ENCODE results near the gene C6orf89. TPM values are rescaled to one million over a fixed set of nuclear protein-coding genes. Genes with fewer than 3 reads are reported as not detected.

The C6orf89 gene
- polyA plus RNA-seq, 1 experiment: 59.7 TPM

- Histone ChIP-seq H3K4me3 (ENCODE audit: low read depth, low read length) (no peak overlapping the region), H3K9me3 (ENCODE audit: control insufficient read depth, insufficient read depth, low read length) (no peaks in the 10 kb centered on the region), H3K27ac (ENCODE audit: low read depth, low read length) (no peak overlapping the region), H3K27me3 (ENCODE audit: control insufficient read depth, insufficient read depth, low read length) (no peaks in the 10 kb centered on the region)
- ChIA-PET POLR2A (no interaction called here), CTCF (interaction anchor here (0.5 to 1.0 kb wide), 2 partner anchors 8 to 210 kb away, joined by 3 to 5 read pairs; no protein-coding TSS in a partner anchor)
- no peak for DNase-seq (ENCODE audit: low read depth, low spot score)
- no peak for TF ChIP-seq CTCF (IDR thresholded peaks at IDR 0.05; ENCODE audit: low read depth, low read length)
Measured at GRCh38 chr6:36971921-36972673, 86.3 kb downstream of the C6orf89 start.

- CTCF ChIA-PET: interaction anchor here (1.0 kb wide), 1 partner anchor 9 kb away, joined by 3 read pairs; no protein-coding TSS in a partner anchor
- POLR2A ChIA-PET: no interaction called here
- no peak for TF ChIP-seq CTCF (IDR thresholded peaks at IDR 0.05; ENCODE audit: low read depth, low read length)
Measured at GRCh38 chr6:36973190-36973589, 87.4 kb downstream of the C6orf89 start.

GRCh38 chr6:36973647-36974046 lies 87.9 kb downstream of the C6orf89 start:
- Histone ChIP-seq H3K9me3 (ENCODE audit: control insufficient read depth, insufficient read depth, low read length) (no peaks in the 10 kb centered on the region), H3K27me3 (ENCODE audit: control insufficient read depth, insufficient read depth, low read length) (no peaks in the 10 kb centered on the region), H3K27ac (ENCODE audit: low read depth, low read length) (no peak overlapping the region), H3K4me3 (ENCODE audit: low read depth, low read length) (no peak overlapping the region)
- TF ChIP-seq CTCF (IDR thresholded peaks at IDR 0.05; ENCODE audit: low read depth, low read length): no peak
- ChIA-PET CTCF (no interaction called here), POLR2A (no interaction called here)
- DNase-seq (ENCODE audit: low read depth, low spot score): no peak

More at GRCh38 chr6:36973190-36973589, 87.4 kb downstream of the C6orf89 start:
- no peak for DNase-seq (ENCODE audit: low read depth, low spot score)
- Histone ChIP-seq H3K27me3 (ENCODE audit: control insufficient read depth, insufficient read depth, low read length) (no peaks in the 10 kb centered on the region), H3K9me3 (ENCODE audit: control insufficient read depth, insufficient read depth, low read length) (no peaks in the 10 kb centered on the region), H3K27ac (ENCODE audit: low read depth, low read length) (no peak overlapping the region), H3K4me3 (ENCODE audit: low read depth, low read length) (no peak overlapping the region)

GRCh38 chr6:36975231-36976006 lies 89.7 kb downstream of the C6orf89 start:
- no peak overlapping the region for H3K4me3 ChIP-seq (ENCODE audit: low read depth, low read length)
- no peak for DNase-seq (ENCODE audit: low read depth, low spot score)
- H3K27me3 ChIP-seq (ENCODE audit: control insufficient read depth, insufficient read depth, low read length): no peaks in the 10 kb centered on the region
- POLR2A ChIA-PET: interaction anchor here (1.0 kb wide), 1 partner anchor 10 kb away, joined by 3 read pairs; the partner anchor contains the start of gene MTCH1
- CTCF ChIA-PET: interaction anchor here (0.5 to 3.3 kb wide), 2 partner anchors 90 to 361 kb away, joined by 4 to 13 read pairs; partner anchors contain the start of gene C6orf89
- no peak for TF ChIP-seq CTCF (IDR thresholded peaks at IDR 0.05; ENCODE audit: low read depth, low read length)
- no peaks in the 10 kb centered on the region for H3K9me3 ChIP-seq (ENCODE audit: control insufficient read depth, insufficient read depth, low read length)
- H3K27ac ChIP-seq (ENCODE audit: low read depth, low read length): no peak overlapping the region

- ChIA-PET CTCF (interaction anchor here (3.3 kb wide), 1 partner anchor 91 kb away, joined by 13 read pairs; the partner anchor contains the start of gene C6orf89), POLR2A (interaction anchor here (1.0 kb wide), 1 partner anchor 10 kb away, joined by 3 read pairs; the partner anchor contains the start of gene MTCH1)
- H3K27me3 ChIP-seq (ENCODE audit: control insufficient read depth, insufficient read depth, low read length): no peaks in the 10 kb centered on the region
- no peaks in the 10 kb centered on the region; the same call in 1 of the 2 replicates for H3K9me3 ChIP-seq (ENCODE audit: control insufficient read depth, insufficient read depth, low read length)
- no peak for DNase-seq (ENCODE audit: low read depth, low spot score)
- H3K4me3 ChIP-seq (ENCODE audit: low read depth, low read length): no peak overlapping the region
- no peak for TF ChIP-seq CTCF (IDR thresholded peaks at IDR 0.05; ENCODE audit: low read depth, low read length)
- no peak overlapping the region for H3K27ac ChIP-seq (ENCODE audit: low read depth, low read length)
Measured at GRCh38 chr6:36976007-36976264, 90.2 kb downstream of the C6orf89 start.

Measured in AG04450 (cell line).